PFSK-1 (cell line): Measurements from ENCODE around the gene RGL2.

Experiments used
- FOXP2 ChIP-seq: optimal IDR thresholded peaks from 2 replicates; pipeline ENCODE3; 2011; ENCODE audit warnings: borderline replicate concordance, control low read depth, inconsistent platforms; ENCODE audit not compliant: insufficient read depth; ENCODE audit errors: extremely low read length, extremely low read depth
- POLR2AphosphoS5 ChIP-seq: IDR thresholded peaks from 2 replicates; pipeline ENCODE4 v1.6.1; 2012; ENCODE audit warnings: low read depth, mild to moderate bottlenecking, control low read depth, low read length, moderate library complexity
- REST ChIP-seq, 2 experiments: IDR thresholded peaks; 2 replicates each; pipeline versions ENCODE4 v1.6.1 to v1.8.0; 2011 to 2012; ENCODE audit warnings: low read depth in 2 of 2, low read length in 2 of 2, control low read depth in 1 of 2, inconsistent platforms in 1 of 2, mild to moderate bottlenecking in 1 of 2, moderate library complexity in 1 of 2; ENCODE audit not compliant: insufficient read depth in 1 of 2
- SIN3A ChIP-seq: IDR thresholded peaks from 2 replicates; pipeline ENCODE4 v1.6.1; 2012; ENCODE audit warnings: mild to moderate bottlenecking, low read length, moderate library complexity, borderline replicate concordance; ENCODE audit not compliant: insufficient read depth
- TAF1 ChIP-seq: IDR thresholded peaks from 2 replicates; pipeline ENCODE4 v1.6.1; 2012; ENCODE audit warnings: low read length, control low read depth, borderline replicate concordance; ENCODE audit not compliant: insufficient read depth

DNA sequence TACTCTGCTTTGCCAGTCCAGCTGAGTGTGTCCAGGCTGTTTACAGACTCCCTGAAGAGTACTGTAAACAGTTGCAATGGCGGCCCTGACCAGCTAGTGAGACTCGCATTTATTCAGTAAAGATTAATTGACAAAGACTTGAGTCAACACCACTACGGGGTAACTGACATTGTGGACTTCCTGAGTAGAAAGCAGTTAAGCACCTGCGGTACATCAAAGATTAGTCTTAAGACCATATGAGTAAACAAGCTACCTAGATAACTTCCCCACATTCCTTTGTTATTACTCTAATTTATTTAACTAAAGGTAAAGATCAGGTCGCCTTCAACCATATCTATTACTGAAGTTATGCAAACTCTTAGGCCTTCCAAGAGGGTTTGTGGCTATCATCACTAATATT lies 39.7 kb downstream of the RGL2 start:
- TF ChIP-seq POLR2AphosphoS5 (no peak), TAF1 (no peak), REST (IDR thresholded peaks at IDR 0.05; ENCODE audit: insufficient read depth in 1 of 2, low read depth in 2 of 2, low read length in 2 of 2) (no peak), FOXP2 (no peak), SIN3A (no peak)
